ENCODE data around the gene OCLN. TPM values are rescaled to one million over a fixed set of nuclear protein-coding genes. Genes with fewer than 3 reads are reported as not detected.

The OCLN gene
- total and polyA plus RNA-seq, 8 donors = 38.6 to 124 (median 48.9) TPM

DNA sequence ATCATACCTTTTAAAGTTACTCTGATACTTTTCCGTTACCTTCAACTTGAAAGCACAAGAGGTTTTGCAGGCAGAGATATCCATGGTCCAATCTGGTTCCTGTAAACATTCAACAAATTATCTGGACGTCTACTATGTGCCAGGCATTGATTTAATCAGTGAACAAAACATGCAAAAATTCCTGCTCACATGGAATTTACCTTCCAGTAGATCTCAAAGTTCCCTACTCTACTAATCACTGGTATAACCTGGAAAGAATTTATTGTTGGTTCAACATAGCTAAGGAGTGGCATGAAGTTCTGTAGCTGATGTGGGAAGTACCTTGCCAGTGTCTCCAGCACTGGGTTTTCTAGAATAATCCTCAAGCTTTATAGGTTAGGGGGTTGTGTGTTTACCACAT lies 9.8 kb downstream of the OCLN start:
- ATAC-seq (peak; percentile 61), DNase-seq (no peak)
- TF ChIP-seq, protein P1, sequence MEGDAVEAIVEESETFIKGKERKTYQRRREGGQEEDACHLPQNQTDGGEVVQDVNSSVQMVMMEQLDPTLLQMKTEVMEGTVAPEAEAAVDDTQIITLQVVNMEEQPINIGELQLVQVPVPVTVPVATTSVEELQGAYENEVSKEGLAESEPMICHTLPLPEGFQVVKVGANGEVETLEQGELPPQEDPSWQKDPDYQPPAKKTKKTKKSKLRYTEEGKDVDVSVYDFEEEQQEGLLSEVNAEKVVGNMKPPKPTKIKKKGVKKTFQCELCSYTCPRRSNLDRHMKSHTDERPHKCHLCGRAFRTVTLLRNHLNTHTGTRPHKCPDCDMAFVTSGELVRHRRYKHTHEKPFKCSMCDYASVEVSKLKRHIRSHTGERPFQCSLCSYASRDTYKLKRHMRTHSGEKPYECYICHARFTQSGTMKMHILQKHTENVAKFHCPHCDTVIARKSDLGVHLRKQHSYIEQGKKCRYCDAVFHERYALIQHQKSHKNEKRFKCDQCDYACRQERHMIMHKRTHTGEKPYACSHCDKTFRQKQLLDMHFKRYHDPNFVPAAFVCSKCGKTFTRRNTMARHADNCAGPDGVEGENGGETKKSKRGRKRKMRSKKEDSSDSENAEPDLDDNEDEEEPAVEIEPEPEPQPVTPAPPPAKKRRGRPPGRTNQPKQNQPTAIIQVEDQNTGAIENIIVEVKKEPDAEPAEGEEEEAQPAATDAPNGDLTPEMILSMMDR (IDR thresholded peaks at IDR 0.05) = no peak
- no peak overlapping the region for H3K4me3 ChIP-seq
- no peaks in the 10 kb centered on the region for H3K27me3 ChIP-seq
- peak overlapping the region; percentile 49 to 76 for H3K27ac ChIP-seq
- H3K4me1 ChIP-seq = peaks cover 0 to 6% of the 10 kb centered on the region in 2 donors
- peaks cover 0 to 5% of the 10 kb centered on the region in 2 donors for H3K36me3 ChIP-seq
- no peaks in the 10 kb centered on the region for H3K9me3 ChIP-seq
- intact Hi-C loops (cut with DNase I) = no loop called here

GRCh38 chr5:69502767-69503488 lies 10.3 kb downstream of the OCLN start:
- ATAC-seq = peak; percentile 3
- intact Hi-C loops (cut with DNase I) = no loop called here
- DNase-seq = no peak
- peaks cover 0 to 6% of the 10 kb centered on the region in 2 donors for H3K4me1 ChIP-seq
- H3K27ac ChIP-seq = peak overlapping the region; percentile 49 to 76
- no peaks in the 10 kb centered on the region for H3K27me3 ChIP-seq
- TF ChIP-seq, protein P1 (IDR thresholded peaks at IDR 0.05) = no peak
- no peaks in the 10 kb centered on the region for H3K9me3 ChIP-seq
- H3K4me3 ChIP-seq = no peak overlapping the region
- peaks cover 0 to 5% of the 10 kb centered on the region in 2 donors for H3K36me3 ChIP-seq

GRCh38 chr5:69504036-69504435 lies 11.4 kb downstream of the OCLN start:
- Histone ChIP-seq H3K4me3 (no peak overlapping the region), H3K9me3 (no peaks in the 10 kb centered on the region), H3K27ac (no peak overlapping the region), H3K4me1 (peaks cover 0 to 7% of the 10 kb centered on the region in 2 donors), H3K36me3 (peaks cover 0 to 5% of the 10 kb centered on the region in 2 donors), H3K27me3 (no peaks in the 10 kb centered on the region)
- no peak for DNase-seq
- no peak for ATAC-seq
- intact Hi-C loops (cut with DNase I) = no loop called here
- TF ChIP-seq, protein P1 (IDR thresholded peaks at IDR 0.05) = no peak

- Histone ChIP-seq H3K27ac (no peak overlapping the region), H3K27me3 (no peaks in the 10 kb centered on the region), H3K4me1 (peaks cover 0 to 6% of the 10 kb centered on the region in 2 donors), H3K36me3 (peaks cover 0 to 11% of the 10 kb centered on the region in 2 donors), H3K4me3 (no peak overlapping the region), H3K9me3 (no peaks in the 10 kb centered on the region)
- TF ChIP-seq, protein P1 (IDR thresholded peaks at IDR 0.05) = no peak
- DNase-seq (no peak), ATAC-seq (no peak)
- intact Hi-C loops (cut with DNase I) = no loop called here
Observed at GRCh38 chr5:69505306-69505705, 12.7 kb downstream of the OCLN start.

DNA sequence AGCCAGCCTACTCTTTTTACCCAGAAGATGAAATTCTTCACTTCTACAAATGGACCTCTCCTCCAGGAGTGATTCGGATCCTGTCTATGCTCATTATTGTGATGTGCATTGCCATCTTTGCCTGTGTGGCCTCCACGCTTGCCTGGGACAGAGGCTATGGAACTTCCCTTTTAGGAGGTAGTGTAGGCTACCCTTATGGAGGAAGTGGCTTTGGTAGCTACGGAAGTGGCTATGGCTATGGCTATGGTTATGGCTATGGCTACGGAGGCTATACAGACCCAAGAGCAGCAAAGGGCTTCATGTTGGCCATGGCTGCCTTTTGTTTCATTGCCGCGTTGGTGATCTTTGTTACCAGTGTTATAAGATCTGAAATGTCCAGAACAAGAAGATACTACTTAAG lies 16.6 kb downstream of the OCLN start:
- no peak for ATAC-seq
- no peak overlapping the region for H3K4me3 ChIP-seq

More for the DNA sequence above, 16.6 kb downstream of the OCLN start:
- H3K27me3 ChIP-seq = no peaks in the 10 kb centered on the region
- H3K36me3 ChIP-seq = peaks cover 0 to 11% of the 10 kb centered on the region in 2 donors
- DNase-seq = no peak
- peaks cover 2 to 23% of the 10 kb centered on the region in 2 donors for H3K4me1 ChIP-seq
- H3K27ac ChIP-seq = no peak overlapping the region
- intact Hi-C loops (cut with DNase I) = no loop called here
- TF ChIP-seq, protein P1 (IDR thresholded peaks at IDR 0.05) = no peak
- H3K9me3 ChIP-seq = no peaks in the 10 kb centered on the region

Measured in left lung (tissue), 10 donors.